GM10266 (cell line): ENCODE data around the gene ZNF480.
"Not testable (repeated sequence)": the region's sequence is repeated elsewhere in the genome, so short reads cannot be mapped to it uniquely, and the experiment has no call there.

Source experiments
- DNase-seq: peaks from one replicate; pipeline ENCODE4 v3.0.0; 2012; ENCODE audit errors: extremely low spot score
- CTCF ChIP-seq: IDR thresholded peaks from 2 replicates; pipeline ENCODE4 v1.5.1; 2012; ENCODE audit warnings: mild to moderate bottlenecking, low read depth; ENCODE audit not compliant: control insufficient read depth, insufficient read depth; ENCODE audit errors: missing control alignments

ZNF480 gene

GRCh38 chr19:52296773-52297600, at the start of gene ZNF480:
ZNF480 (plus strand) TSS chr19:52297169; CDS start chr19:52300413, 3,244 bp downstream.
- TF ChIP-seq CTCF: no peak
- peak; percentile 84 for DNase-seq

GRCh38 chr19:52248241-52248640, 48.7 kb upstream of the ZNF480 start:
- peak; percentile 17 for TF ChIP-seq CTCF

GRCh38 chr19:52258426-52258825, 38.5 kb upstream of the ZNF480 start:
- no peak for TF ChIP-seq CTCF
- DNase-seq: no peak

More at GRCh38 chr19:52248241-52248640, 48.7 kb upstream of the ZNF480 start:
- DNase-seq: no peak

GRCh38 chr19:52265556-52265955, 31.4 kb upstream of the ZNF480 start:
- DNase-seq: not testable (repeated sequence)

GRCh38 chr19:52269338-52270261, 27.4 kb upstream of the ZNF480 start, which contains the start of gene ZNF766:
ZNF766 (plus strand) TSS chr19:52269587; CDS start chr19:52269614, 27 bp downstream.
- TF ChIP-seq CTCF: no peak
- peak; percentile 94 for DNase-seq

GRCh38 chr19:52270266-52270885, 26.6 kb upstream of the ZNF480 start:
- peak; percentile 27 for DNase-seq
- TF ChIP-seq CTCF: no peak

- DNase-seq: no peak
- TF ChIP-seq CTCF: no peak
These were observed 23.7 kb upstream of the ZNF480 start for GRCh38 chr19:52273301-52273700.
